HG02885 (cell line): ENCODE measurements around the gene KIF5A.

Experiments
- ATAC-seq: cut with Tn5 transposase; IDR thresholded peaks from one replicate; pipeline ENCODE4 v1.9.1; 2021; ENCODE audit warnings: mild to moderate bottlenecking; ENCODE audit not compliant: unreplicated experiment, poor library complexity

The KIF5A gene

DNA sequence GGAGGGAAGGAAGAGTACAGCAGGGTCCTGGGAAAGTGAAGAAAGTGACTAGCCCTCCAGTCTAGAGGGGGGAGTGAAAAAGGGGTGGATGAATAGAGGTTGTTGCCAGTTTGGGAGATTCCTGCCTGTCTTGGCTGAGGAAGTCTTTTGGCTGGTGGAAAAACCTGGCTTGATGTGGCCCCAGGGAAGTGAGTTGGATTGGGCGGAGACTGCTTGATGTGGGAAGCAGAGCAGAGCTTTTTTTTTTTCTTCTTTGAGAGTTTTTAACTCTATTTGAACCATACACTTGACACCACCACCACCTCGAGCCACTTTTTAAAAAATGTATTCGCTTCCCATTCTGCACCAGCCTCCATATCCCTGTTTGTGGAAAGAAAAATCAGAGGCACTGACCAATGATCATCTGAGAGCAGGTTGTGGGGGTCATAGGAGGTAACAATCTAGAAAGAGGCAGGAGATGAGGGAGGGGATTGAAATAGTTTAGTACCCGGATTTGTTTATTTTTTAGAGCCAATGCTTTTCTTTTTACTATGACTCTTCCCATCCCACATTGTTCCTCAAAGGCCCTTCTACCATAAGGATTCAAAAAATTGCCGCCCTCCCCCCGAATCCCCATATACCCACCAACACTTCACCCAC lies 54.1 kb downstream of the KIF5A start:
- no peak for ATAC-seq

DNA sequence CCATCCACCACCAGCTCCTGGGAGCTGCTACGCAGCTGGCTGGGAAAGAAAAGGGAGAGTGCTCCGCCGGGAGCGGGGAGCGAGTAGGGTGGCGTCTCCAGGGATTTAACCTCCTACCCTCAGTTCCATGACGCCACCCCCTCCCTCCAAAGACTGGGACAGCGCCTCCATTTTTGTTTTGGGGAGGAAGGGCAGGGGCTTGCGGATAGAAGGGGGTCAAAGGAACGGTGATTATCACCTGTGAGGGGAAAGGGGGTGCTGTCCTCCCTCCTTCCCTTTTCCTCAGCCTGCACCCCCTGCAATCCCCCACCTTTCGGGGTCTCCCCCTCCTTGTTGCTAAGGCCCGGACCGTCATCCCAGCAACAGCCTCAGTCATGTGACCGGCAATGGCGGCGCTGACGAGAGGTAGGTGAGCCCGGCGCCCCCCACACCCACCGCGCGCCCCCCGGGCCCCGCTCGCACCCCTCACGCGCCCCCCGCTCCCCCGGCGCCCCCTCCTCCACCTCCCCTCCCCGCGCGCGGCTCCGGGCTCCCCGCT lies 54.7 kb downstream of the KIF5A start, which contains the start of gene DTX3:
Gene DTX3, plus strand, starts transcription at position 371 of the 538 bp plus-strand sequence. CDS start 1,694 bp downstream, outside the sequence.
- ATAC-seq = peak; percentile 69

DNA sequence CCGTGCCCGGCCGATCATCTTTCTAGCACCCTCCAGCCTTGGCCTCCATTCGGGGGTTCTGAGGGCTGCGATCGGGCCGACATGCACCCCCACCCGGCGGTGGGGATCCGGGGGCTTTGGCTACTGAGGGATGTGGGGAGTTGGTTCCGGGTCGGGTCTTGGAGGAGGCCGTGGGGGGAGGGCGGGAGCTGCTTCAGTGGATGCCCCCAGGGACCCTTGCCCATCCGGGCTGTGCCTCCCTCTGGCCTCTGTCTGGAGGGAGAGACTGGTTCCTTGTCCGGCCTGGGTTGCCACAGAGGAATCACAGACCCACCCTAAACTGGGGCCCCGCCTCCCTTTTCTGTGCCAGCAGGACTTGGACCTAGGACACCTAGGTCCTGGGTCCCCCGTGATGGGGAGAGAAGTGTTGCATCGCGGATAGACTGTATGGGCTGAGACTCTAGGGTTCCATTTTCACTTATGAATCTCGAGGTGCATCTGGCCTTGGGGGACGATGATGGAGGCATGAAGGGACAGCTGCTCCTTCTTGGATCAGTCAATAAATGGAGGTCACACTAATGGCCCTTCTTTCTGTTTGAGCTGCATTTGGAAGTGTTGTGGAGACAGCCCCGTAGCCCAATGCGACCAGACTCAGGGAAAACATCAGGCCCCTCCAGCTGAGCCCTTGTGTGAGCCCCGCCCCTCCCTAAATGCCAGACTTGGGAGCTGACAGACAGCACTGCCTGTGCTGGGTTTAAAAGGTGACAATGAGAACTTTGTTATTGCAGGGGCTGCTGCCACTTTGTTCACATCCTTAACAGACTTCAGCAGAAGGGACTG lies 55.4 kb downstream of the KIF5A start:
- peak; percentile 30 for ATAC-seq

DNA sequence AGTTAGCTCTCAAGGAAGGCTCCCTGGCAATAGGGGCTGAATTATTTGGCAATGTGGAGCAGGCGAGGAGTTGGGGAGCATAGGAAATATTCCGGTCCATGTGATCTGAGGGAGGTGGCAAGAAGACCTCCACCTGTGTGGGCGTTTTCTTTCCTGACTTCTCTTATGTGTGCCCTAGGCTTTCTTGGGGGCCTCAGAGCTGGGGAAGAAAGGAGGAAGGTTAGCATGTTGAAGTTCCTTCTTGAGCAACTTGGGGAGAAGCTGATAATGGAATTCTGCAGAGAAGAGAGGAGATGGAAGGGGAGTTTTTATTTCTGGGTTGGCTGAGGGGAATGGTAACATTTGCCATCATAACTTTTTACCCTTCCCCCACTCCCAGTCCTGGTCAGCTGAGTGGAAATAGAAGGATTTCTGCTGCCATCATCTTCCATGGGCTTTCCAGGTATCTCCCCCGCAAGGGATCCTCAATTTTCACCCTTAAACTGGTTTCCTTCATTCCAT lies 56.0 kb downstream of the KIF5A start:
- no peak for ATAC-seq

DNA sequence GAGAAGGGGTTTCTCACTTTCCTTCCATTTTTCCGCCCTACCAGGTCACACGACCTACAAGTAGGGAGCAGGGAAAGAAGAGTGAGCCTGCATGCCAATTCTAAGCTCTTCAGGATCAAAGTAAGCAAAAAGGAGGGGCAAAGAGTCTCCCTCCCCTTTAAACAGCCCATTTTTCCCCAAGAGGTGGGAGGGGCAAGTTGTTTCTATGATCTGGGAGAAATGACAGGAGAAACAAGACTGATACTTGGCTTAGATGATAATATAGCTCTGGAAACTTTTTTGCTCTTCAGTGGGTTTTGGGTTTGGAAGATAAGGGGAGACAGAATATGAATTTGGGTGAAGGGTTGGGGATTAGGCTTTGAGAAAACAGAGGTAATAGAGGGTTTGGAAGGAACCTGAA lies 56.6 kb downstream of the KIF5A start:
- ATAC-seq = no peak

DNA sequence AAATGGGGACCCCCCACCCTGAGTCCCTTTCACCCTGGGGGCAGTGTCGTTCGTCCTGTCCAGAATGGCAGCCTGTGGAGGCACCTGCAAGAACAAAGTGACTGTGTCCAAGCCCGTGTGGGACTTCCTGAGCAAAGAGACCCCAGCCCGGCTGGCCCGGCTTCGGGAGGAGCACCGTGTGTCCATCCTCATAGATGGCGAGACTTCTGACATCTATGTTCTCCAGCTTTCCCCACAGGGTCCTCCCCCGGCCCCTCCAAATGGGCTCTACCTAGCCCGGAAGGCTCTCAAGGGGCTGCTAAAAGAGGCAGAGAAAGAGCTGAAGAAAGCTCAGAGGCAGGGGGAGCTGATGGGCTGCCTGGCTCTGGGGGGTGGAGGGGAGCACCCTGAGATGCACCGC lies 57.0 kb downstream of the KIF5A start:
- ATAC-seq = no peak

DNA sequence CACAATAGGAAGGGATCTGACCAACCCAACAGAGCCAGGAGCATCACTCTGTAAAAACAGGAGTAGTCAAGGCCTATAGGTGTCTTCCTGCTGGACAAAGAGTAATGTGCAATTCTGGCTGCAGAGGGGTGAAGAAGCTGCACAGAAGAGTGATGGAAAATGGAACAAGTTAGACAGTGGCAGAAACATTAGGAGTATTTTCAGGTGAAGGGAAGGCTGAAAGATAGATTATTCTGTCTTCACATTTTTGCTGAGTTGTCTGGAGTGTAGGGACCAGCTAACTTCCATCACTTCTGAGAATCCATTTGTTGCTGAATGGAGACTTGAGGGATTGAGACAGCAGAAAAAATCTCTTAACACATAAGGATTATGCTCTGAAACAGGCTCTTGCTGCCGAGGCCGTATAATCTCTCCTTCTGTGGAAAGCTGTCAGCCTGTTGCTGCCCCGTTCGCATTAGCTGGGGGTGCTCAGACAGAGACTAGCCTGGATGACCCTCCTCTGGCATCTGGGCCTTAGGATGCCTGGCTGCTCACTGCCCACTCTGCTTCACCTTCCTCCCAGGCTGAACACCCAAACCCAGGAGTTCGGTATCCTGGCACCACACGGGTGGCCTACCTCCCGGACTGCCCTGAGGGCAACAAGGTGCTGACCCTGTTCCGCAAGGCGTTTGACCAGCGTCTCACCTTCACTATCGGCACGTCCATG lies 58.3 kb downstream of the KIF5A start:
- no peak for ATAC-seq

DNA sequence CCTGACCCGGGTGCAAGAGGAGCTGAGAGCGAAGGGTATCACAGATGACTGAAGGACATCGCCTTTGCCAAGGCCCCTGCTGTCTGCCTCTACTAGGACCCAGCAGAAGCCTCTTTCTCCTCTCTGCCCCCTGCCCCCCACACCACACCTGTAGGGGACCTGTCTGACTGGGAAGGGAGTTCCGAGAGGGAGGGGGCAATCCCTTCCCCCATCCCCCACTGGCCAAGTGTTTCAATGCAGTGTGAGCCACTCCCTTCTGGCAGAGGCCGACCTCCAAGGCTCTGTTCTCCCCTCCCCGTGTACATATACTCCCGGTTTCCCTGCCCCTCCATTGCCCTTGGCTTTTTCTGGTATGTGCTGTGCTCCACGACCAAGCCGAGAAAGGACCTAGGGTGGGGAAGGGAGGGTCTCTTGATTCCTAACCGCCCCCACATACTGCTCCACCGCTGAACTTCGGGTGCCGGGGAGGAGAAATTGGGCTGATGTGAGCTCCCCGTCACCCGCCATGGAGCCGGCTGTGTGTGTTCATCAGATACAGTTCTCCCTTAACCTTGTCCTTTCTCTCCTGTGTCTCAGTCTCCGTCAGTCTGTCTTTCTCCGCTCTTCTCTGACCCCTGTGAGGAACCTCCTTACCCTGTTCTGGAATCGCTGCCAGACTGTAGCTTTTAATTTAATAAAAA lies 59.4 kb downstream of the KIF5A start:
- ATAC-seq = no peak

DNA sequence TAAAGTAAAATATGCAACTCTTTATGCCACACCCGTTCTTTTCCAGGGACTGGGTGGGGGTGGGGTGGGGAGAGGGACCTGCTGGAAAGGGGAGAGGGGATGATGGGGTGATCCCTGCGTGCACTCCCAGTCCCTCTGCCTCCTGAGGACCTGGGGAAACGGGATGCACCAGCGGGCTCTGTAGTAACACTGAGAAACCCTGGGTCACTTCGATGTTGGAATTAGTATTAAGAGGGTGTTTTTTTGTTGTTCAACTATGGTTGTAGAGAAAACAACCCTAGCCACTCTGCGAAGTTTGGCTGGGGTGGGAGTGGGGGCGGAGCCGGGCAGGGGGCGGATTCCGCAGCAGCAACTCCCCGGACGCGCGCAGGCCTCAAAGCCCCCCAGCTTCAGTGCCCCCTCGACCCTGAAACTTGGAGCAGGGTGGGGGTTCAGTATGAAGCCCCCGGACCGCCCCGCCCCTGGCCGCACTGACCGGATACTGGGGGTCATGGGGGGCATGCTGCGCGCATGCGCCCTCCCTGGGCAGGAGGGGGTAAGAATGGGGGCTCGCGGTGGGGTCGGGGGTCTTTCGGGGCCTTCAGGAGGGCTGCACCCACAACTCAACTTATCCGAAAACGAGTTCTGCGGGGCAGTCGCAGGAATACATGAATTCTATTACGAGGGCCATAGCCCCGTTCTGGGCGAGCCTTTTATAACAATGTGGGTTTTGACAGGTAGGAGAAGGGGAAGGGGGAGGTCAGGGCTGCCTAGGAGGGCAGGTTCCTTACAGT lies 60.1 kb downstream of the KIF5A start:
- no peak for ATAC-seq

DNA sequence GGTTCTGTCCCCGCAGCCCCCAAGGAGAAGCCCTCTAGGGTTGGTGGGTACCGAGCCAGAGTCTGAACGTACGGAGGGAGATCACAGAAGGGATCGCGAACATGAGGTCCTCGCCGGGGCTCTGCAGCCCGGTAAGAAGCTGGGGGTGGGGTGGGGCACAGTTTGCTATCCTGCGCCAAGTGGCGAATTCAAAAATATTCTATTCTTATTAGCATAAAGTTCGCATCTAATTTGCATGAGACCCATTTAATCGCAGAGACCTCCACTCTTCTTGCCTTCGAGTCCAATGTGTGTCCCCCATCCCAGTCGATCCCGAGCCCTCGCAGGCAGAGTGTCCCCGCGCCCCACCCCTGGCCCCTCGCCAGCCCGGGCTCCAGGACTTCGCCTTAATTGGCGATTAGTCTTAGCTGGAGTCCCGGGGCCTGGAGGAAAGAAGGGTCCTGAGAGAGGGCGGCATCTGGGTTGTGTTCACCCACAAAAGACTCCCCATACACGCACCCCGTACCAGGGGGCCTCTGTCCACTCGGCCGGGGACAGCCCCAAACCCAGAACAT lies 60.8 kb downstream of the KIF5A start:
- ATAC-seq = no peak

DNA sequence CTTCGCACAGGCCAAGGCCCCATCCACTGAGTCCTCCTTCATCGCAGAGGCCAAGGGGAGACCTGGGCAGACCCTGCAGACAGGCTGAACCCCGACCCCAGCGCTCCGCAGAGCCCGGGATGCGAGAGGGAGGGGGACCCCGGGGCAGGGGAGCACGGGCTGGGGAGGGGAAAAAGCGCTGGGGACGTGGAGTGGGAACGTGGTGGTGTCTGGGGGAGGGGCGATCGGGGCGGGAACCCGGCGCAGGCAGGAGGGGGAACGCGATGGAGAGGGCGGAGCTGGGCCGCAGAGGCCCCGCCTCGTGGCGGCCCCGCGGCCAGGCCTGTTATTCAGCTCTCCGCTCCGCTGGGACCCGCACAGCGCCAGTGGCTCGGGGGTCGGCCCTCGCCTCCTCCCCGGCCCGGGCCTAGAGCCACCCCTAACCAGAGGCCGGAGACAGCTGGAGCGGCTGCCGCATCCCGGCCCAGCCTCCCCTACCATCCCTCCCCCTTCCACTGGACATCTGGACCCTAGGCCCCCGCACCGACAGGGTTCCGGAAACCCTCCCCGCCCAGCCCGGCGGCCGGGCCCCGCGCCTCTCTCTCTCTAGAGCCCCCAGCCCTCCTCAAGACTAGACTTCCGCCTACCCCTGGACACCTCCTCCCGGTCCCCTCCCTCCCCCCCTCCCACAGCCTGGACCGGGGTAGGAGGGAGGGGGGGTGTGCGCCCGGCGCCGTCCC lies 61.4 kb downstream of the KIF5A start, which contains the start of gene ARHGEF25:
Gene ARHGEF25, plus strand, starts transcription at position 328 of the 719 bp plus-strand sequence. CDS start 460 bp downstream, outside the sequence.
- peak; percentile 67 for ATAC-seq

DNA sequence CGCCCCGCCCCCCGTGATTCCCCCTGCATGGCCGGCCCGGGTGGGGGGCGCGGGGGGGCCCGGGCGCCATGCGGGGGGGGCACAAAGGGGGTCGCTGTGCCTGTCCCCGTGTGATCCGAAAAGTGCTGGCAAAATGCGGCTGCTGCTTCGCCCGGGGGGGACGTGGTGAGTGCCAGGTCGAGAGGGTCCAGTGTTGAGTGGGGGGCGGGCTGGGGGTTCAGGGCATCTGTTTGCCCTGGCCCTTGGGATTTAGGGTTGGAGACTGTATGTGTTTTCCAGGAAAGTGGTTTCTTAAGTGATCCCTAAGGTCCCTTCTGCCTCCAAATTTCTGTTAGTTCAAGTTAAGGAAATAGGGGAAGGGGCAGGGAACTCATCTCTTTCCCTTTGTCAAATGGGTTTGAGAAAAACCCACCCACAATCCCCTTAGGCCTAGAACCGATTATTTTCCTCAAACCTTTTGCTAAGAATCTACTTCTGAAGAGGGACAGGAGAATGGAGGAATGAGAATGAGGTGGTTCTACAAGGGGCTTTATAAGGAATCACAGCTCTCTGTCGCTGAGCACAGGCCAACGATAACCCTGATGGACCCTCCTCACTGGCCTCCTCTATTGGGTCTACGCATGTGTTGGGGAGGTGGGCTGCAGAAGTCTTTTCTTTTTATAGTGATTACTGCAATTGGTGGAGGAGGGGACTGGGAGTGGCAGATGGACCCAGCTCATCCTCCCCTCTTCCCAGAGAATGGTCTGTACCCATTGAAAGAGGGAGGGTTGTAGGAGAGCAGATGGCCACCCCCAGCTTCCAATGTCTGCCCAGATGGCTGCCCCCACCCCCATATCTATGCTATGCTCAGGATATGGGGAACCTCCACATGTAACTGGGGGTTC lies 62.2 kb downstream of the KIF5A start:
- no peak for ATAC-seq

DNA sequence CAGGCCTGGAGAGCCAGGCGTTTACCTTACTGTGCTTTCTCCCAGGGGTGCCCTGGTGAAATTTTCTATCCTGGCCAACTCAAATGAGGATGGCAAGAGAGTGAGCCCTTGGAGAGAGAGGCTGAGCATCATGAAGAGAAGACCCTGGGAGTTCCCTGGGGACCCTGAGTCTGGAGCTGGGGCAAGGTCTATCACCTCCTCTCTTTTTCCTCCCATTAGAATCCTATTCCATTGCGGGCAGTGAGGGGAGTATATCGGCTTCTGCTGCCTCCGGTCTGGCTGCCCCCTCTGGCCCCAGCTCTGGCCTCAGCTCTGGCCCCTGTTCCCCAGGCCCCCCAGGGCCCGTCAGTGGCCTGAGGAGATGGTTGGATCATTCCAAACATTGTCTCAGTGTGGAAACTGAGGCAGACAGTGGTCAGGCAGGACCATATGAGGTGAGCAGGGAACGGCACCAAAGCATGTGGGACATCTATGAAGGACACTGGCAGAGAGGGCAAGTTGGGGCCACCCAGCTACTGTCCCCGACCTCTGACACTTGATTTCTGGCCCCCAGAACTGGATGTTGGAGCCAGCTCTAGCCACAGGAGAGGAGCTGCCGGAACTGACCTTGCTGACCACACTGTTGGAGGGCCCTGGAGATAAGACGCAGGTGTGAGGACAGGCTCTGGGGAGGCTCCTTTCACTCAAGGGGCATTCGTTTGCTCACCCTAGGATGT lies 63.0 kb downstream of the KIF5A start:
- ATAC-seq = no peak

DNA sequence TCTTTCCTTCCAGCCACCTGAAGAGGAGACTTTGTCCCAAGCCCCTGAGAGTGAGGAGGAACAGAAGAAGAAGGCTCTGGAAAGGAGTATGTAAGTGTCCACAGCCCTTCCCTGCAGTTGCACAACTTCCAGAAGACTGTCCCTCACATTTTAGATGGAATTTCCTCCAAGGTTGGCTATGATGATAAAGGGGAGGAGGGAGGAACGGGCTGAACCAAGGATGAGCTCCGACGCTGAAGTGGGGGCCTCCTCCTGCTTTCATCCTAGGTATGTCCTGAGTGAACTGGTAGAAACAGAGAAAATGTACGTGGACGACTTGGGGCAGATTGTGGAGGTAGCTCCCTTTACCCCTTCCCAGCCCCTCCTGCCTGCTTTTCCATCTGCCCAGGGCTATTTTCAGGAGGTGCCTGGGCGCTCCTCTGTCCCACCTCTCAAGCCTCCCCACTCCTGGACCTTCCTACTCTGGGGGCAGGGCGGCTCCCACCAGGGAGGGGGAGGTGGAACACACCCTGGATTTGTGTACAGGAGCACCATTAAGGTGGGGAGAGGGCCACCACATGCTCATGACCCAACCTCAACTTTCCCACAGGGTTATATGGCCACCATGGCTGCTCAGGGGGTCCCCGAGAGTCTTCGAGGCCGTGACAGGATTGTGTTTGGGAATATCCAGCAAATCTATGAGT lies 63.7 kb downstream of the KIF5A start:
- no peak for ATAC-seq

DNA sequence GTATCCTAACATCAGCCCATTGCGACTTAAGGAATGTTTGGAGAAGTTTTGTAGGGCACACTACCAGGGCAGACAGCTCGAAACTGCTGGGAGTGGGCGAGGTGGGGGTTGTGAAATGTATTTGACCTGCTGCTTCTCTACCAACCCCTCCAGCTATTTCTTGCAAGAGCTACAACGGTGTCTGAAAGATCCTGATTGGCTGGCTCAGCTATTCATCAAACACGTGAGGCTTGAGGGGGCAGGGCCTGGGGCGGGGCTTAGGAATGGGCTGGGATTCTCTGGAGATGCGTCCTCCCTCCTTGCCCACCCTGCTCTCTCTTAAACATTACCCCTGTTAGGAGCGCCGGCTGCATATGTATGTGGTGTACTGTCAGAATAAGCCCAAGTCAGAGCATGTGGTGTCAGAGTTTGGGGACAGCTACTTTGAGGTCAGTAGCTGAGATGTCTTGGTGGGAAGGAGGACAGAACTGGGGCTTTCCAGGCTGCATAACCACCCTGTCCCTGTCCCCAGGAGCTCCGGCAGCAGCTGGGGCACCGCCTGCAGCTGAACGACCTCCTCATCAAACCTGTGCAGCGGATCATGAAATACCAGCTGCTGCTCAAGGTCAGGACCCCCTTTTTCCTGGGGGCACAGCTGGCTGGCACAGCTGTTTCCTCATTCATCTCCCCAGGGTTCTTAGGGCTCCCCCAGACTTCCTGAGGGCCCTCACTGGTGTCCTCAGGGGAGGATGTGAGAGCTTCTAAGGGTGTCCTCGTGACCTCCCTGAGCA lies 64.5 kb downstream of the KIF5A start:
- ATAC-seq = peak; percentile 55
